Activated CD4-positive, alpha-beta T cell treated with anti-CD3 and anti-CD28 coated beads, Interleukin-2, amount 50 U/mL, for 24 hours (primary cell): ENCODE results near the gene APOB.

Experiments
- DNase-seq, 2 donors: peaks; one replicate each; pipeline ENCODE4 v3.0.0-alpha.2; 2020; ENCODE audit warnings: low read depth in 1 of 2, low spot score in 1 of 2

Gene APOB

DNA sequence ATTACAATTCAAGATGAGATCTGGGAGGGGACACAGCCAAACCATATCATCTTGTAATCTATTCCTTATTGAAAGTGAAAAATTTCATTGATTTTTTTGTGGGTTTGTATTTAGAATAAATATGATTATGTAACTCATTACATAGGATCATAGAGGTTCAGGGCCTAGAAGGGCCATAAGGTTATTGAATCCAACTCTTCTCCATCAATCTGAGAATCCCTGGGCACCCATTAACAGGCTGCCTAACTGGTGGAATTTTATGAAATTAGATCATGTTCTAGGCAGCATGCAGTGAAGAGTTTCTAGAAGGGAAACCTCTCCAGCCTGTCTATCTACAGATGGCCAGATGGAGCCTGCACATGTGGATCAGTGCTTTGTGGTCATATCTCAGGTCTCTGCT lies 6.3 kb upstream of the APOB start:
- DNase-seq = no peak

DNA sequence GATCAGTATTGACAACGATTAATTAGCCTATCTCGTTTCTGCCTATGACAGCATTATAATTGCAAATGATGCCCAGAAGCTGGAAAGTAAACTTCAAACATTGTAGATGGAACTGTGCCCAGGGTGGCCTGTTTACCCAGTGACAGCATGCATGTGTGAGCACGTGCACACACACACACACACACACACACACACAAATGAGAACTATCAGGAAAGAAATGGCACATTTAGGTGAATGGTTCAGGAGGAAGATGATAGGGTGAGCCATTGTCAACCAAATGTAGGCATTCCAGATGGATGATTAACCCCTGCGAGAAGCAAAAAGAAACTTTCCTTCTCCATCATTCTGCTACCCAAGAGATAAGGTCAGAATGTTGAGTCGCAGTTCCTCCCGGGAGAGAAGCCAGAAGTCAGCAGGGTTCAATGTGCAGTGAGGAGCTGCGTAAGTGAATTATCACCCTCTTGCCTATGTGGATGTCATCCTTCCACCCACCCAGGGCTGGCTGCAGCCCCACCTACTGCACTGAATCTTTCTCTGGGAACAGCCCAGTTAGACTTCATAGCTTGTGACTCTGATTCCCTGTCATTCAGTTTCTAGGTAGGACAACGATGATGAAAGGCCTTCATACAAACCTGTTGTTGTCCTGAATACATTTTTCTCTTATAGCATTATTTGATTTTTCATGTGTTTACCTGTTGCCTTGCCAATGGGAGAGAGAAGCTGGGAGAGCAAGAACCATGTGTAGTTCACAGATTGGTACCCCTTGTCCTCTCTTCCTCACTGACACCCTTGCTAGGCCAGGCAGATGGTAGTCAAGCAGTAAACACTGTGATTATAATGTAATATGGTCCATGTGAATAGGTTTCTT lies 3.5 kb upstream of the APOB start:
- DNase-seq = no peak

DNA sequence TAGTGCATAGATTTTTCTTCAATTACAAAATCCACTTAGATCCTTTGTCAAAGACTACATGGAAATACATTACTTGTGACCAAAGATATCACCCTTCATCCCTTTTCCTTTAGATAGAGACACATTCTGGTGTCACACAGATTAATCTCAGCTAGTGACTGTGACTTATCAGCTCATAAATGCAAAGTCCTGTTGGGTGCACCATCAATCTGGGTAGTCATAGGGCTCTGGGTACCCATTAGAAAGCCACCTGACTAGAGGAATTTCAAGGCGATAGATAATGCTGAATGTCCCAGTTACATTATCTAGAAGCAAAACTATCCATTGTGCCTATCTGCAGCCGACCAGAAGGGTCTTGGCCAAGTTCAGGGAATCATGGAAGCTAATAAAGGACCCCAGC lies 2.6 kb upstream of the APOB start:
- no peak for DNase-seq

DNA sequence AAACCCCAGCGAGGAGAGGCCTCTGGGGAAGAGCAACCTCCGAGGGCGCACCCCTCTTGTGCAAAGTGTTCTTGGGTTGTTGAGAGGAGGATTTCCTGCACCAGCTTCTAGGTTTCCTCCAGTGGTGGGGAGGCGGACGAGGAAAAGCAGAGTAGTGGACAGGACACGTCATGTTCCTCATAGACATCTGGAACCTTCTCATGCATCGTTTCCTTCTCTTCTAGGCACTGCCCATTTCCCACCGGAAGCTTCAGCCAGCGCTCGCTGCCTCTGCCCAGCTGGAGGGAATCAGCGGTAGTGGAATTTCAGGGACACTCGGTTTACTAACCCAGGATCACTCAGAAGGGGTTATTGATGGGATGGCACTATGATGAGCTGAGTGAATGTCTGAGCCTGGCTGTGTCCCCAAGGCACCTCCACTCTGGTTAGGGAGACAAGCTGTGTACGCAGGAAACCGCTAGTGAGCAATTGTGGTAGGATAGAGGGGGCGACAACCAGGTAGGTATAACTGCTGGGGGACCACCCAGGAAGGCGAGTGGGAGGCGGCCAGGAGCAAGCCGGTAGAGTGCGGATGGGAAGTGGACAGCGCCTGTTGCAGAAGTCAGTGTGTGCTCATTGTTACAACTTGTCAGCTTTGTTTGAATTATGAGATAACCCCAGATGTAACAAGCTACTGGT lies 960 bp upstream of the APOB start:
- no peak for DNase-seq

DNA sequence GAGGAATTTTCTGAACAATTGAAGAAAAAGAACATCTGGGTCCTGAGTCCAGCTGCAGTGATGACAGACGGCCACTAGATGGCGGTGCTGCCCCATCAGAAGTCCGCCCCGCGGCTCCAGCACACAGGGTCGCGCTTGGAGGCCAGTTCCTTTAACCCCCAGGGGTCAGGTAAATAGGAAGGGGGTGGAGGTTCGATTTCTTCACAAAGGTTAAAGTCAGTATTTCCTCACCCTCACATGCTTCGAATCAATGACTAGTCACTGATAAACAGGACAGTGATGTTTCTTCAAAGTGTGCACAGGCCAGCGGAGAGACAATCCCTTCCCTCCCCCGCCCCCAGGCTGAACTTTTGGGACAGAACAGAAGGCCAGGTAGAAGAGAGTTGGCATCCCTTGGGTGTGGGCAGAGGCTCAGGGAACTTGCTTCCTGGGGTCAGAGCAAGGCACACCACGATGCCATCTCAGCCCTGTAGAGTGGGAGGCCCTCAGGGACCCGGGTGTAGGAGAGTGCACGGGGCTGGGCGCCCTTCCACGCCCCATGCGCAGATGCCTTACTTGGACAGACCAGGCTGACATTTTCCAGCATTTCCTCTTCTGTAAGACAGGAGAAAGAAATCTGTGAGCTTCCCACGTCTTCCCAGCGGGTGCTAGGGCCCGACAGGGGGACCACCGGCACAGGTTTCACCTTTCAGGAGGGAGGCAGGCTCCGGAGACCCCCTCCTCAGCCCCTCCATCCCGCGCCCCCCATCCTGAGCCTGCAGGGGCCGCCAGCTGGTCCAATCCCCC lies 722 bp downstream of the APOB start:
- DNase-seq = peak; percentile 30 to 32

DNA sequence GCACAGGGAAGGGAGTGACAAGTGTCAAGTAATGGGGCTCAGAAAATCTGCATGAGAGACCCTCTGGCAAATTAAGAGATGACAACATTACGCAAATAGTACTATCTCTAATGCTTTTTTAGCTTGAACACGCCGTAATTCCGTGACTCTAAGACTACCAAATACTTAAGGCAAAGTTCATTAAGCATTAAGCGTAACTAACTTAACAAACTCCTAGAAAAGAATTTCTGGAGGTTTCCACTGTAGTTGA lies 1.2 kb downstream of the APOB start:
- no peak for DNase-seq

DNA sequence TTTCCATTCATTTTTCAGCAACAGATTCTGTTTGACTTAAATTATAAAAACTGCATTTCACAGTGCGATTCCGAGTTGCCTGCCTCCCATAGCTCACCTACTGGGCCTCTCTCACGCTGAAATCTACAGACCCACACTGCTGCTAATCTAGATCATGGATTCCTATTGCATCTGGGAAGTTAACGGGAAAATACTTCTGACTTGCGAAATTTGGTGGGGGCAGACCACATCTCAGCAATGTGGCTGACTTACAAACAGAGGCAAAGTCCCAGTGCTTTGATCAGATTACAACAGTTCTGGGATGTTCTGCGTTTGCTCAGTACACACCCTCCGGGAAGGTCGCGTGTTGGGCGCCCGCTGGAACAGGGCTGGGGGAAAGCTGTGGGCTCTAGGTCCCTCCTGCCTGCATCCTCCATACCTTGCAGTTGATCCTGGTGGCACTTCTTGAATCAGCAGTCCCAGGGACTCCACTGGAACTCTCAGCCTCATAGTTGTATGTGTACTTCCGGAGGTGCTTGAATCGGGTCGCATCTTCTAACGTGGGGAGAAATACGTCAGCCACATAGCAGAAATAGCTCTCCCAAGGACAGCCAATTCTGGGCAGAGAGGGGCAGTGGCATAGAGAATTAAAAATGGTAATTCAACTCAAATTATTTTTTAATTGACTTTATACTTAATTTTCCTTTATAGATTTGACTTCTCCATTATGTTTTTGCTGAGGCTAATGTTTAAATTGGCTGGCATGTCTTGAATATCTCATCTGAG lies 1.7 kb downstream of the APOB start:
- no peak for DNase-seq

DNA sequence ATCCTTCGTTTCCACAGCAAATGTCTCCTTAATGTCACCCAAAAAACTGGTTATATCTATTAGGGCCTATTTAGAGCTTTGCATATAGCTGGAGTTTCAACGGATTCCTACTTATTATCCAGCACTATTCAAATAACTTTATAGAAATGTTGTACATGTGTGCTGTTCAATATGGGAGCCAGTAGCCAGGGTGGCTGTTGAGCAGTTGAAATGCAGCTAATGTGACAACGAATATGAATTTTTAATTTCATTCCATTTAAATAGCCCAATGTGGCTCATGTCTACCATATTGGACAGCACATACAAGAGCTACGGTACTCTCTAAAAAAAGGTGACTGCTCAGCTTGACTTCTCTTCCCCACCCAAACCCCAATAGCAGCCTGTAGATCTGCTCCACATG lies 2.4 kb downstream of the APOB start:
- DNase-seq = no peak

DNA sequence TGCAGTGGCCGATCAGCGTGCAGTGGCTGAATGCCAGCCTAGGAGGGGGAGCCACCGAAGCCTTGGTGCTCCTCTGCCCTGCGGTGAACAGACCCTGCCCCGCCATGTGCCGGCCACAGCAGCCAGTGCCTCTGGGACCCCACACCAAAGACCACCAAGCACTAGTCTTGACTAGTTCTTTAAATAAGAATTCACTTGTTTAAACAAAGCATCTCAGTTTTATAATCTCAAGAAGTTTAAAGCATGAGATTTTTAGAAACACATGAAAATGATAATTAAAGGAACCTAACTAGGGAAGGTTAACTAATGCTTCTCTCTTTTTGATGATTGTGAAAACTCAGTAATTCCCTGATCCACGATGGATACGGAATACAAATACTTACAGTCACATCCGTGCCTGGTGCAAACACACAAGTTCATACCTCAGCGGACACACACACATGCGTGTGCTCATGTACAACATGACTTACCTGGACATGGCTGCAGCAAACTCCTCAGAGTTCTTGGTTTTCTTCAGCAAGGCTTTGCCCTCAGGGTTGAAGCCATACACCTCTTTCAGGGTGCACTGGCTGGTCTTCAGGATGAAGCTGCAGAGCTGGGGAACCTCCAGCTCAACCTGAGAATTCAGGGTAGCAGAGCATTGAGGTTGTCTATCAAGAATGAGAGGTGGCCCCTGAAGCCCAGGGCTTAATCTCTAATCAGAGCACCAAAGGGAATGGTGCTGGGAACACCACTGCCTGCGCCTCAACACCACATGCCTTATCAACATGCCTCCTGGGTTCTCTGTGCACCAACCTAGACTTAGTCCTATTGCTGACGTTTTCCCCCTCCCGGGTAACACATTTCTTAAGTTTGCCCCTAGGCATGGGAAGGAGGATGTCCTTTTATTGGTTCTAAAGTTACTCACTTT lies 3.1 kb downstream of the APOB start:
- no peak for DNase-seq

DNA sequence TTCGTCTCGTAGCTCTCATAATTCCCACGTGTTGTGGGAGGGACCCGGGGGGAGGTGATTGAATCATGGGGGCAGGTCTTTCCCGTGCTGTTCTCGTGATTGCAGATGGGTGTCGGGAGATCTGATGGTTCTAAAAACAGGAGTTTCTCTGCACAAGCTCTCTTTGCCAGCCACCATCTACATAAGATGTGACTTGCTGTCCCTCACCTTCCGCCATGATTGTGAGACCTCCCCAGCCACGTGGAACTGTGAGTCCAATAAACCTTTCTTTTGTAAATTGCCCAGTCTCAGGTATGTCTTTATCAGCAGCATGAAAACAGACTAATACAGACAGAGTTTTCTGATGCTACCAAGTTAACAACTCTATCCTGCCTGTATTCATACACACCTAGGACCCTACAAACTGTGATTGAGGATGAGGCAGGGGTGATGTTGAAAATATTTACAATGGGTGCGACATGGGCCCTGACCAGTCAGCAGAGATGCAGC lies 3.9 kb downstream of the APOB start:
- no peak for DNase-seq

DNA sequence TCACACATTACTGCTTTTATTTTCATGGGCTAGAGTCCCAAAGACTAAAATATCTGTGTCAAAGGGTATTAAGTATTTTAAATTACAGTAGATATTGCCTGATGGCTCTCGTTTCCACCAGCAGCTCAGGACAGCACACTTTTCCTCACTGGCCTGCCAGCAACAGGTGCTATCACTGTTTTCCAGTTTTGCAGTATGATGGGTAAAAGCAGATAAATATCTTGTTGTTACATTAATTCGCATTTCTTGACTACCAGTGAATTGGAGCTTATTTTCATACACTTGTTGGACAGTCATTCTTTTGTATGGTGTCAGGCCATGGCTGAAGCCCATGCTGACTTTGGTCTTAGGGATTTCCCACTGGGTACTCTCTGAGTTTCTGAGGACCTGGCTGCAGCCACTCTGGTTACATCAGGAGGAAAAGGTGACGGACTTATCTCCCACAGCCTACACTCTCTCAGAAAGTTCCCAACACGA lies 4.8 kb downstream of the APOB start:
- DNase-seq = no peak

DNA sequence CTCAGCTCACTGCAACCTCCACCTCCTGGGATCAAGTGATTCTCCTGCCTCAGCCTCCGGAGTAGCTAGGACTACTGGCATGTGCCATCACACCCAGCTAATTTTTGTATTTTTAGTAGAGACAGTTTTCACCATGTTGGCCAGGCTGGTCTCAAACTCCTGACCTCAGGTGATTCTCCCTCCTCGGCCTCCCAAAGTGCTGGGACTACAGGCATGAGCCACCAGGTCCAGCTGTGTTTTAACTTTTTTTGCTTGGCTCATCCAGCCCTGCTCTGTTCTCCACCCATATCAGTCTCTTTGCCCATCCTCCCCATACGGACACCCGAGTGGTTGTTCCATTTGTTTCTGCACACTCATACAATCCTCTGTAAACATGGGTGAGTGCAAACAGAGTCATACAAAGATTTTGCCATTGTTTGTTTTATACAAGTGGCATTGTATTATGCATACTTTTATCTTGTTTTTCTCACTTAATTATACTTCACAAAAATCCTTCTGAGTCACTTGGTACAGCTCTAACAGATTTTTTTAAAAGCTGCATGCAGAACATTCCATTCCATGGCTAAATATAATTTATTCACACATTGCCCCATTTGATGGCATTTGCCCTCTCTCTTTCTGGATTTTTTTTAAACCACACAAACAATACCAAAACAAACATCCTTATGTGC lies 5.3 kb downstream of the APOB start:
- no peak for DNase-seq

DNA sequence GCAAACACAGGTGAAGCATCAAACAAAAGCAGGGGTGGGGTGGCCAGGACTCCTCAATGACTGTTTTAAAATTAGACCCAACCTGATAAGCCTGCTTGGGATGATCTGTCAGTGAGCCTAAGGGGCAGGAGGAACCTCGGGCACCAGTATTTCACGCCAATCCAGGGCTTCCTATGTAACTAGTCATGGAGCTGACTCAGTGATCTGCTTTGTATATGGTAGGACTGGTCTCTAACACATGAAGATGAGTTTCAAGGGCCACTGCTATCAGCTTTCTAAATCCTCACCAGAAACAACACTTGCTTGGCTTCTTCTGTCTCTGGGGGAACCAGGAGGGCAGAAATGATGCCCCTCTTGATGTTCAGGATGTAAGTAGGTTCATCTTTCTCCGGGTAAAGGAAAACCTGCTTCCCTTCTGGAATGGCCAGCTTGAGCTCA lies 6.2 kb downstream of the APOB start:
- DNase-seq = no peak

DNA sequence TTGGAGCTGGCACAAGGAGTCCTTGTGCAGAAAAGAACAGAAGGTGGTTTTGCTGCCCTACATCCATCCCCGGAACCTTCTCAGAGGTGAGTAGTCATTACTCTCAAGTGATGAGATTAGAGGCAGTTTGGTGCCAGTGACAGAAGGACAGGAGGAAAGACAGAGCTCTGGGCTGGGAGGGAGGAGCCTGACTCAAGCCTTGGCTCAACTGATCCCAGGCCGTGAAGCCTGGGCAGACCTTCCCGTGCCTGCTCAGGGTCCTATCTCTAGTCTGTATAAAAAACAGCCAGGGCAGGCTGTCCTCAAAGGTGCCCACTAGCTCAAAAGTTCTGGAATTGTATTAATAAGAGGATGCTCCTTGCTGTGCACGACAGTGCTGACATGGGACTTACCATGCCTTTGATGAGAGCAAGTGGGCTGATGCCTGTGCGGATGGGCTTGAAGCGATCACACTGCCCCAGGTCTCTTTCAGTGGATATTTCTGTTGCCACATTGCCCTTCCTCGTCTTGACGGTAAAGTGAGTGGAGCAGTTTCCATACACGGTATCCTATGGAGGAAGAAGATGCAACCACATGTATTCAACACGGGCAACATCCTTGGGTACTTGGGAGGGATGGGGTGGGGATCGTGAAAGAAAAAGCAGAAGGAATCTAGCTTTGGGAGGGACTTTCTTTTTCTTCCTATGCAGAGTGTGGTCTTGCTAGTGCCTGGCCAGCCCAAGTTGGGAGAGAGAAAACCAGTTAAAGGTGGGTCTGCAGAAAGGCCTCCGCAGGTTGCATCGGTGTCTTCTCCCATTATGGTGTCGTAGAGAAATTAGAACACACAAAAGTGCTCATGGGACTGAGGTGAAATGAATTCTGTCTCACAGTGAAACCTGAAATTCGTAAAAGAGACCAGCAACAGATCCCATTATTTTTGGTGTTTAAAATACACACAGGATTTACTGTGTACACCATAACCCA lies 6.9 kb downstream of the APOB start:
- DNase-seq = no peak

DNA sequence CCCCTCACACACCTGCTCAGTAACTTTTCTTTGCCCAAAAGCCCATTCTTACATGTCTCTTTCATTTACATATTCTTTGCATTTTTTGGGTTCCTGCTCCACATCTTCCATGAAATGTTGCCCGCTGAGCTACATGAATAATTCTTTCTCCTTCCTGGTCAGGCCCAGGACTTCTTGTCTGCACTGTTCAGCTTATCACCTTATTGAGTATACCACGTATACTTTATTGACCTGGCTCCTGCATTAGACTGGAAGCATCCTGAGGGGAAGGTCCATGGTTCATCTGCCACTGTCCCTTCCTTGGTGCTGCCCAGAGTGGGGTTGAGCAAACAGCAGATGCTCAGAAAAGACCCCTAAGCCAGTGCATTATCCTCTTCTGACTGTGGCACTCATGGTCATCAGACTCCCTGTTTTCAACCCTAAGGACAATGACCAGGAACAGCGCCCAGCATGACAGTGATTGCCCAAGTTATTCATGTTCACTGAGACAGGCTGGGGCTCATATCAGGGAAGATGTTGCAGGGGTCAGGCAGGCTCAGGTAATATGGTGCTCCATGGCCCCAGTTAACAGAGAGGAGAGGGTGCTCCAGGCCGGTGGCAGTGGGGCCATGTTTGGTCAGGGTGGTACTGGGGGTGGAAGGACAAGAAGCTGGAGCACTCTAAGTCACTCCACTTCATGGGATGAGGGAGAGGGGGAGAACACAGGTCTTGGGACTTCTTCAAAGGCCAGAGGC lies 7.7 kb downstream of the APOB start:
- DNase-seq = no peak

DNA sequence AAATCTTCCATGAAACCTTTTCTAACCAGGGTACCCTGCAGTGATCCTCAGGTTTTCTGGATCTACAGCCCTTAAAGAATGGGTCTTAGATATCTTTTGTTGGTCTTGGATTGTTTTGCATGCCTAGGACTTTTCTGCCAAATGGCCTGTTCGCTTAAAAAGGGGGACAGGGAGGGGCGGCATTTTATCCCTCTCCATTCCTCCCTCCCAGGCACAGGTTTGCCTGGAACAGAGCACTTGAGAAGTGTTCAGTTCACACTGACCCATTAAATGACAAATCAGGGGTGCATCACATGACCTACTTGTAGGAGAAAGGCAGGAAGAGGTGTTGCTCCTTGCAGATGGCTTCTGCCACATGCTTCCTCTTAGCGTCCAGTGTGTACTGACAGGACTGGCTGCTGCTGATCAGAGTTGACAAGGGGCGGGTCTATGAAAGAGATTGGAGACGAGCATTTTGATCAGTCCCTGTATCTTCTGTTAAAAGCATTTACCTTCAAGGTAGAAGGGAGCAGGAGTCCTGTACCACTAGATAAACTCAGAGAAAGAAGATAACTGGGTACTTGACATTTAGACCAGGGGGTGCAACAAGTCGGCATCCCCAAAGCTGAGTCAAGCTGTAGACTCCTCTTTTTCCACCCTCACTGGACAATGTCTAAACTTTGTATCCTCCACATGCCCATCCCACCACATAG lies 8.4 kb downstream of the APOB start:
- no peak for DNase-seq

DNA sequence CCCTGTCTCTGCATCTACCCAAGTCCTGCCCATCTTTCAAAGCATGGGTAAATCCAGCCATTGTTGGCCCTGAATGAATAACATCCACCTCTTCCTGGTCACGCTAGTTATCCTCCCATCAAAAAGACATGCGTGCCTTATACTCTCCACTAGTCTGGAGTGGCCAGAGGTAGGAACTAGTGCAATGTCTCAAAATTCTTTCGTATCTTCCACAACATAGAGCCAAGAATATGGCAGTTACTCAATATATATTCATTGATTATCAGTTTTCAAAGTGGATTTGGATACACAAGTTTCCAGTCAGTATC lies 8.9 kb downstream of the APOB start:
- no peak for DNase-seq
